NCI-H146 treated with DMSO at 0.1 percent for 48 hours (cell line): ENCODE data around the gene KAT7.
"Not testable (repeated sequence)": the region's sequence is repeated elsewhere in the genome, so short reads cannot be mapped to it uniquely, and the experiment has no call there.

Experiments used
- DNase-seq: peaks from one replicate; lab custom pipeline; 2025; ENCODE audit not compliant: unreplicated experiment; lab: John Stamatoyannopoulos, UW

The KAT7 gene

DNA sequence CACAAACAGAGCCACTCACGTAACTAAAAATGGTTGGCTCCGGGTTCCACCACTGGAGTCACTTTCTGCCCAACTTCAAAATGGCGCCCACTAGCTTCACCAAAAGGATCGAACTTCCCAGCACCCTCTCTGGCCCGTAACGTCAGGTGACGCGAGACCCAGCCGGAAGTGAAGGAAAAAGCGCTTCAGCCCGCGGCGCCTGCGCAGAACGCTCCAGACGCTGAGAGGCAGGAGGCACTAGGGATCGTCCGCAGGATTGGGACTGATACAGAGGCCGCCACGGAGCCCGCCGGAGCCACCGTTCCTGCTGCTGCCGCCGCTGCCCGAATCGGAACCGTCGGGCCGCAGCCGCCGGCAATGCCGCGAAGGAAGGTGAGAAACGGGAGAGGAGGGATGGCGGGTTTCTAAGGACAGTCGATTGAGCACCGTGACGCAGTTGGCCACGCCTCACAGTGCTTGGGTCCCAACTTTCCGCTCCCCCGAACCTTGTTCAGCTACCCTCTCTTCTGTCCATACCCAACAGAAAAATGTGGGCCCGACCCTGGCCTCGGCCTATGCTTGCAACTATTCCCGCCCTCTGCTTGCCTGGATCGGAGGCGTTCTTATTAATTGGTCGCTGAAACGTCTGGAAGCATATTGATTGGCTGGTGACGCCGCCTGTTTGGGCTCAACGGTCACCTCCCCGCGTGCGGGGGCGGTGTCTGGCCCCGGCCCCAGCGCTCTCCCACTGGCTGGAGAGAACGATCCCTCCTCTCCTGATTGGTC, at the start of gene KAT7:
KAT7 (plus strand) TSS at position 204 of the 765 bp plus-strand sequence; CDS start at position 358, 154 bp downstream.
- DNase-seq: peak; percentile 98

DNA sequence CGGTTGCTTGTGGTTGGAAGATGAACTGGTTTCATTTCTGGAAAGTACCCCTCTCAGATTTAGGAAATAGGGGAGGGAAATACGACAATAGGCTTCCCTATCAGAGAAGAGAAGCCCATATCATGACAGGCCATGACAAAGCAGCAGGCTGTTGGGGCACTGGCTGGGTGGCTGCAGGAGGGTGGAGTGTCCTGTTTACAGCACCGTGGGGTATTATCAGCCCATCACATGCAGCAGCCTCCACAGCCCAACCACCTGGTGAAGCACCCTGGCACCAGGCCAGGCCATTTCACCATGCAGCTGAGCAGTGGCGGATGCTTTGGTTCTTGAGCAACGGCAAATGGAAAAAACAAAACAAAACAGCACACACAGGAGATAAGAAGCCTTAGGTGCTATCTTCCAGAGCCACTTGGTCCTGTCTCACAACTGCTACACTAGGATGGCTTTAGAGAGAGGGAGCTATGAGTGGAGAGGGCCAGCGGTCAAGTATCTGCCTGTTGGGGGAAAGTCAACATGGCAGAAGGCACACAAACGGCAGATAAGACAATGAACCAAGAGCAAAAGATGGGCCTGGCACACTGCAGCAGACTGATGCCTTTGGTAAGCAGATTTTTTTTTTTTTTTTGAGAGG, 48.7 kb upstream of the KAT7 start:
- DNase-seq: peak; percentile 81

DNA sequence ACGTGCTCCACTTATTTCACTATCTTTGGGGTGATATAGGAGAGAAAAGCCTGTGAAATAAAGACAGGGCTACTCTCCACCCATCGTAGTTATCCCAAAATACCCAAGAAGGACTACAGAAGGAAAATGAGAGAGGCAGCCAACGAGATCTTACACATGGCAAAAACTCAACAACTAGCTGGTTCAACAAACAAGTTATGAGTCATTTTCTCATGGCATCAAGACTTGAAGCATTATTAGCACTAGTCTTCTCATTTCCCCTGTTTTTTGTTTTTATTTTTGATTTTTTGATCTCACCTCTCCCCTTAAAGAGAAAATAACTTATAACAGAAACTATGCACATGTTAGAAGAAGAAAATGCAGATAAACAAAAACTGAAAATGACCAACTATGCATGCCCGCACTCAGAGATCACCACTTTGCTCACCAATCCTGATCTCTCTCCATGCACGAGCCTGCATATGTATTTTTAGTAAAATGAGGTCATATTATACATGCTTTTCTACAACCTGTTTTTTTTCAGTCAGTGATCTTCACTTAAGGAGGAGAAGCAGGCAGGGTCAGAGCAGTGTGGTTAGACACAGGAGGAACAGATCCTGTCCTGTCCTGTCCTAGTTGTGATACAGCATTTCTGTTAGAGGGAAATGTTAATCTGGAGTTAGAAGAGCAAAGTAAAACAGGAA, 47.3 kb upstream of the KAT7 start:
- DNase-seq: no peak

DNA sequence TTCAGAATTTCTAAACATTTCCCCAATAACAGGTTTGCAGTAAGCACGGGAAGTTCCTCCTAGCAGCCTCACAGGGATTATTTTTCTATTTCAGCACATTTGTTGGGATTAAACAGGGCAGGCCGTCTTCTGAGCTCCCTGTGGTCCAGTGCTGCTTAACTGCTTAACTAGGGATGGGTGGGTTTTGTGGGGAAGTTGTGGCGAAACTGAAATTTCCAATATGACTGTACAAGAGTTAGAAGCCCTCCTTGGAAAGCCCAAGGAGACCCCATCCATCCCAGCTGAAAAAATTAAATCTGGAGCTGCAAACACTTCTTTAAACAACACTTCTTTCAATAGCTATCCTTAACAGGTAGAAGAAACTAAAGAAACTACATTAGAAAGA, 46.8 kb upstream of the KAT7 start:
- DNase-seq: no peak

DNA sequence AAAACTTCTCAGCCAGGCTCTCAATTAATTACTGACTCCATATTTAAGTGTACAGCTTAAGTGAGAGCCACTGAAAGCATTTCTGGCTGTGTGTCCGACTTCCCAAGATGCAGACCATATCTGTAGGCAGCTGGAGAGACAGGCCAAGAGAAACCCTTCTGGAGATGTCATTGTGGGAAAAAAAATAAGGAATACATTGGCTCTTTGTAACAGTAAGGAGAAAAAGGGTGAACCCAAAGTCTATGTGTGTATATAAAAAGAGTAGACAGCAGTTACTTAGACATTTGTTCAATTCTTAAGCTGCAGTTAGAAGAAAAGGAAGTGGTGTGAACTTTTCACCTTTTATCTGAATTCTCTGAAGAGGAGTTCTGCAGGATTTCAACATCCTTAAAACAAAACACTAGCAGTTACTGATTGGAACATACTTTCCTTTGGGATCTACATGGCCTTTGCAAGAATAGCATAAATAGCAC, 46.3 kb upstream of the KAT7 start:
- DNase-seq: no peak

DNA sequence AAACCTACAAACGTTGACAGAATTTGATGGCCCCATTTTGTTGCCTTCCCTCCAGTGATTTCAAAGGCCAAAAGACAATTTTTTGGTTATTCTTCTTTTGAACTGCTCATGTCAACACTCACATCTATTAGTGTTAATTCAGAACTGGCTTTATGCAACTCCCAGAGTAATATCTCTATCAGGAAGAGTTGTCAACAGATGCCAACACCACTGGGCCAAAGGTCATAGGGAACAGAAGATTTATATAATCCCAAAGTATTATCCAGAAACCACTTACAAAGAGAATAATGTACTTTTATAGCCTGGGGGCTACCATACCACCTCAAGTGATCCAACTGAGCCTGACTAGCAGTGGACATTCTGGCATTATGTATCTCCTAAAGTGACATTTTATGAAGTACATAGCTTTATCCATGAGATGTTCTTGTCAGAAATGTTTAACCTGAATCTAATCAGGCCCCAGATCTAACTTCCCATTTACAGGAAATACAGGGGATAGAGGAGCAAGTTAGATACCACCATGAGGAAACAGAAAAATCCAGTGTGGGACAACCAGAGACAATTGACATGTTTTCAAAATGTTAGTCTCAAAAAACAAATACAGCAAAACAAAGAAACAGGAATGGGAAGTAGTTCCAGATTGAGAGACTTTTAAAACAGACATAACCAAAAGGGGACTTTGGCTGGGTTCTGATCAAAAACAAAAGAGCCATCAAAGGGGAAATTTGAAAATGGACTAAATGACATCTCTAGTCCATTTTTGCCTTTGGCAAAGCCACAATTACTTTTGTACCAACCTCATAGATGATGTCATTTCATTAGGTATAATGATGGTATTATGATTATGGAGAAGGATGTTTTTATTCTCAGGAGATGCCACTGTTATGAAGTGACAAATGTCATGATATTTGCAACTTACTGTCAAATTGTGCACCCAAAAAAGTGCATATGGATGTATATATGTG, 43.0 kb upstream of the KAT7 start:
- no peak for DNase-seq

DNA sequence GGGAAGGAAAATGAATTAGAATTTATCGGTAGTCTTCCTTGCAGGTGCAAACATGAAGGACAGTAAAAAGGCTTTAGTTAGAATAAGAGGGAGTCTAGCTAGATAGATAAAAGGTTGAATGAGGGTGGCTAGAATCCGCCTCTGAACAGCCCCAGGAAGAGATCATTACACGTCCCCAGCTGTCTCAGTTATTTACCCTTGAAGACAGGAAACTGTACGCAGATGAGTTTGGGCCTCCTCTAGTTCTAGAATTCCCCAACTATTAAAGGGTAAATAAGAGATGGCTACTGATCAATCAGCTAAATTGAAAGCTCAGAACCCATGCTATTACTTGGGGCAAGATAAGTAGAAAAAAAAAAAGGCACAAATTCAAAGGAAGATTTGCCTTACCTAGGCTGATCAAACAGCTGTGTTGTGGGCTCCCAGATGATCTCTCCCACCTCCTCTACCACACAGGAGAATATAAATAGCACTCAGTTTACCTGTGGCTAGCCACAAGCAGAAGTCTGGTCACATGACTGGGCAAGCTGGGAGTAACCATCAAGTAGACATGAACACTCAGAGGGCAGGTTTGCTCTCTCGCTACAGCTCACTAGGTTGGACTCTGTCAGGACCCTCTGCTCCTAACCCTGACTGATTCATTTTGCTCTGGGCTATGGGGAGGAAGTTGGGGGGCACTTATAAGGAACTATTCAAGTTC, 41.5 kb upstream of the KAT7 start:
- DNase-seq: no peak

DNA sequence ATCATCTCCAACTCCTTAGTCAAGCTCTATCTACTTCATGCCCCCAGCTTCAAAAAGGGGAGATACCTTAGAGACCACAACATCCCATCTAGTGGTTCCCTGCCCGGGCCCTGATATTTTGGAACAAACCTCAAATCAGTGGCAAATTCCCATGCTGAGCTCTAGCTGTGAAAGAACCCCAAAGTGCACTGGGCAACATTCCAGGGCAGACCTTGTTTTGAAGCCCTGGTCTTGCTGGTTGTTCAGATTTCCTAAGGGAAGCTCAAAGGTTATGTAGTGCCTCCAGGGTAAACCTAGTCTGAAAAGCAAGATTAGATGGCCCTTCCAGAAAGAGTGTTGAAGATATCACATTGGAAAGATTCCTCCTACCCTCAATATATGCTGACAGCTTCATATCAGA, 40.8 kb upstream of the KAT7 start:
- DNase-seq: no peak

DNA sequence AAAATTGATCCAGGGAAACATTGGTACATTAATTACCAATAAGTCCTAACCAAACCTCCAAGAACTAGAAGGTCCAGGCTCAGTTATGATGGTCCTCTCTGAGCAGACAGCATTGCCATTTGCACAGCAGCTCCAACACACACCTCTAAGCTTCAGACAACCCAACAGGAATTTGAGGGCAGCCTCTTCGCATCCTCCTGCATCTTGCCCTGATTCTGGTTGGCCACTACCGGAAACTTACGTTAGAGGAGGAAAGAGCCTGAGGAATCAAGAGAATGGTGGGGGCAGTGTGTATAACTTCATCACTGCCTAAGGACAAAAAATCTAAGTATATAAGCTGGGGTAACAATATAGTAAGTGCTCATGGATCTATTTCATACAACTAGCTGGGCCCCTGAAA, 40.3 kb upstream of the KAT7 start:
- DNase-seq: no peak

DNA sequence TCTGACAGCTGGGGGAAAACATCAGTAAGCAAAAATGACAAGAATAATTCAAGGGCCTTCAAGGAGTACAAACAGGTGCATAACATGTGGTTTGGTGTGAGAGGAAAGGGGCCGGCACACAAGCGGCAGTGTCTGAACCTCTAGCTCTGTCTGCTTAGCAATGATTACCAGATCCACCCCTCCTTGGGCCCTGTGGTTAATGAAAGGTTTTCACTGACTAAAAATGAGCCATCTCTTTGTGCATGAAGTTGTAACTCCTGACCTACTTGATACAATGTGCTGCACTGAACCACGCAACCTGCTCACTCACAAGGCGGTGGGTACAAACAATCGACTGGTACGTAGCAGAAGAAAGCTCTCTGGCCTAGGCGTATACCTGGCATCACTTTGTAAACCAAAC, 39.7 kb upstream of the KAT7 start:
- no peak for DNase-seq

DNA sequence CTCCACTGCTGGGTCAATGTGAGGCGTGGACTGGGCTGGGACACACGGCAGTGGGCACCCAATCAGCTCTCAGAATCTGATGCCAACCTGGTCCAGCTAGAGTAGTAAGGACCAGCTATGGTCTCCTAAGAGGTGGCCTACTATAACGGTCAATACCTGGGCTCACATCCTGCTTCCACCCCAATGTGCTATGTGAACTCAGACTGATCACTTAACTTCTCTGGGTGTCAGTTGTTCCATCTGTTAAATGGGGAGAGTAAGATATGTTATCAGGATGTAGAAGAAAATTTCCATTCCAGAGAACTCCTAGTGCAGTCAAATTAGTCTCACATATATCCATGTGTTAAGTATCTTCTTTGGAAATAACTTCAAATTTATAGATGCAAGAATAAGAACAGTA, 38.8 kb upstream of the KAT7 start:
- DNase-seq: no peak

DNA sequence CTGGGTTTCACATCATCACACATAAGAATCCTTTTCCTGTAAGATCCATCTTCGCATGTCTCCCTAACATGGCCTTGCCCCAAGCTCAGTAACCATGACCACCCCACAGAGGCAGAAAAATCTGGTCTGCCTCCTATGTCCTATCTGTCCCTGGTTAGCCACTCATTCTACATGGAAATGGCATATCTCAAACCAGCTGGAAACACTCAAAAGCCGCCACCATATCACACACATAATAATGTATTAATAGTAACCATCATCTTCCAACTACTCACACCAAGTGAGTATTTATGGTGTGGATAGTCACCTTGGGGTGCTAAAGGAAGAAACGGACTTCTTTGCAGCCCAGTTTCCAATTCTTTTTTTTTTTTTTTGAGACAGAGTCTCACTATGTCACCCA, 36.0 kb upstream of the KAT7 start:
- no peak for DNase-seq

DNA sequence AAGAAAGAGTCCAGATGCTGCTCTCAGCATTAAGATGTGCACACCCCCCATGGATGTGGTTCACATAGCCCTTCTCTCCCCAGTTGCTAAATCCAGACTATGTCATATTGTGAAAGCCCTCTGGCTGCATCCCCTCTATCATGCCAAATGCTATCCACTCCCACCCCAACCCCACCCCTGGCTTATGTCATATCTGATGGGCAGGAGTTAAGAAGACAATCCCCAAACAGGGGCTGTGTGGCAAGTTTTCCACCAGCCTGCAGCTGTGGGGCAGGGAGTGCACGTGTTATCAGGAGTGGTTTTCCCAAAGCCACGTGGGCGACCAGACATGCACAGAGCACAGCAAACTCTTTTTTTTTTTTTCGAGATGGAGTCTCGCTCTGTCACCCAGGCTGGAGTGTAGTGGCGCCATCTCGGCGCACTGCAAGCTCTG, 34.5 kb upstream of the KAT7 start:
- DNase-seq: no peak

DNA sequence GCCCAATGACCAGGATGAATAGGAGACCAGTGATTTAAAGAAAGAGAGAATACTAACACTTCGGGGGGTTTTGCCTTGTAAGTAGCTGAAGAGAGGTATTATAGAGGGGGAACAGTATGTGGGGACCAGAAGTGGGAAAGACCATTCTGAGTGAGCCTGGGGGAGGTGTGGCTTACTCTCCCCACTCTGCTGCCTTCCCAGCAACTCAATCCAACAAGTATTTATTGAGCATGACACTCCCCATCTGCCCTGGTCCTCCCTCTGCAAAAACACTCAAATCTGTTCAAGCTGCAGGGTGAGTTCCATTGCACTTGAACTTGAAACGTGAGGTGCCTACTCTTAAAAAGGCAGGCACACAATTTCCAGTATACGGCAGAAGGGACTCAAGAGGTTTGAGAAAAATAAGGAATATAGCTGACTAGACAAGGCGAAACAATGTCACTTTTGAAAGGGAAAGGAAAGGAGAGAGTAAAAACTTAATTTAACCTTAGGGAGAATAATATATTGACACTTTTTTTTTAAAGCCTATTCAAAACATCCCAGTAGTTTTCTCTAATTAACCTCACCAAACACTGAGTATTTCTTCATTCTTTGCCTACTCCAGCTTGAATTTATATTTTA, 32.7 kb upstream of the KAT7 start:
- no peak for DNase-seq

DNA sequence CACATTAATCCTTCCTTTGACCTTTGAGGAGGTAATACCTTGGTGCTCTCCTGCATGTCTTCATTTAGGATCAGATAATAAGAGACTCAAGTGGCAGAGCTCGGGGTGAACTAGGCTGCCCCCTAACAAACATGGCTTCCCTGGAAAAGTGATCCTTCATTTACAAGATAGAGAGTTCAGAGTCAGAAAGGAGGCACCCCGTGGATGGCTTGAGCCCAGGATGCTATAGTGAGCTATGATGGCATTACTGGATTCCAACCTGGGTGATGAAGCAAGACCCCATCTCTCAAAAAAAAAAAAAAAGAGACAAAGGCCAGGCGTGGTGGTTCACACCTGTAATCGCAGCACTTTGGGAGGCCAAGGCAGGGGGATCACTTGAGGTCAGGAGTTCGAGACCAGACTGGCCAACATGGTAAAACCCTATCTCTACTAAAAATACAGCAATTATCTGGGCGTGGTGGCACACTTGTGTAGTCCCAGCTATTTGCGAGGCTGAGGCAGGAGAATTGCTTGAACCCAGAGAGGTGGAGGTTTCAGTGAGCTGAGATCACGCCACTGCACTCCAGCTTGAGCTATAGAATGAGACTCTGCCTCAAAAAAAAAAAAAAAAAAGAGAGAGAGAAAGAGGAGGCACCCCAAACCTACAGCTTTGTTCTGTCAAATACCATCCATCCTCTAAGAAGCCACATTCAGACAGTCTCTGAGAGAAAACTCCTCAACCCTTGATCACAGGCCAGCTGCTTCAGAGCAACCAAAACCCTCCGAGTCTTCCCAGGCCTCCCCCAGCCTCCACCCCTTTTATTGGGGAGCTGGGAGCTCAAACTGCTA, 31.9 kb upstream of the KAT7 start:
- DNase-seq: no peak

DNA sequence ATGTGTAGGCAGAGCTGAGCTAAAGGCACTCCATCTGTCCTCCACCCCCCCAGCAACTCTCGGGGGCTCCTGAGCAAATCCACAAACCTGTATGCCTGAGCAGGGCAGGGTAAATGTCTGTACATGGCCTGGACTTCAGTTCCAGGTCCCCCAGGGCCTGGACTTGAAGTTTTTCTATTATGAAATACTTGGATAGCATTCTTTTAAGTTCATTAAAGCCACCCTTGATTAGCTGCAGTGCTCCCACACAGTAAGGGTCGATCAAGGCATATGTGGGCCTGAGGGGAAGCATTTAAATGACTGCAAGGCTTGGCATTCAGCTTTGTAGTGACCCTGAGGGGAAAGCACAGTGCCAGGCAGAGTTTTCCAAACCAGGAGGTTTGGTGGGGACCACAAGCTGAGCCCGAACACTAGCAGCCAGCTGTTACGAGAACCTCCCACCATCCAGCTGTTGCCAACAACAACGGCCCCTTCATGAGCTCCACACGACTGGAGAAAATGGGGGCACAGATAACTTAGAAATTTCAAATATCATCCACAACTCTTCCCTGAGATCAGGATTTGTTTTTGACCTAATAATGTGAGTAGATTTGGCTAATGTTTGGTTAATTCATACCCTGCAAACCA, 31.2 kb upstream of the KAT7 start:
- no peak for DNase-seq

DNA sequence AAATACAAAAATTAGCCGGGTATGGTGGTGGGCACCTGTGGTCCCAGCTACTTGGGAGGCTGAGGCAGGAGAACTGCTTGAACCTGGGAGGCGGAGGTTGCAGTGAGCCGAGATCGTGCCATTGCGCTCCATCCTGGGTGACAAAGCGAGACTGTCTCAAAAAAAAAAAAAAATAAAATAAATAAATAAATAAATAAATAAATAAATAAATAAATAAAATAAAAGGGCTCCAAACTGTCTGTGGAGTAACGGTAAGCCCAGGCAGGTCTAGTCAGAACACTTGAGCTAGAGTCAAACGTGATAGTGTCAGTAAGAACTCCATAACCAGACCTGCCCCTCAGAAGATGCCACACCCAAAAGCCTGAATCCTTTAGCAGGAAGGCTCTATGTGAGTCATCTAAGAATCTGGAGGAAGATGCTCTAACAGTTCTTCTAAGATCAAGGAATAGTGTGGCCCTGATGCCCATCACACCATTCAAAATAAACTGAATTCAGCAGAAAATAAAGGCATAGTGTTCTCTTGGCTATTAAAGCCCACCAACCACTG, 29.9 kb upstream of the KAT7 start:
- DNase-seq: not testable (repeated sequence)

DNA sequence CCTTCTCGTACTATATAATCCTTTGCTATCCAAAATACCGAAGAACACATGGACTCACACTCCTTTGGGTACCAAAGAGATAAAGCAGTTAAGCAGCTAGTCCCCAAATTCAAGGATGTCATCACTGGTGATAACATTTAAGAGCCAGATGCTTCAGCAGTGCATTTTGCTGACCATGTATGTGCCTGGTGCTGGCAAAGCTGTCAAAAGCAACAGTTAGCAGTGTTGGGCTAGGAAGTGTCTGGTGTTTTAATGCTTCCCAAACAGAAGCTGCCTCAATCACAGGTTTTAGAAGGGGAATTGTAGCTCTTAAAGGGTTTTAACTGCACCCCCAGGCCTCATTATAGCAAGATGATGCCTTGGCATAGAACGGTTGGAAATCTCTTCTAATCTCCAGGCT, 29.3 kb upstream of the KAT7 start:
- DNase-seq: no peak
